Diencephalon (tissue), 1 donor: Measurements from ENCODE around the gene PSPC1. TPM values are rescaled to one million over a fixed set of nuclear protein-coding genes. Genes with fewer than 3 reads are reported as not detected.

ENCODE experiments used
- small RNA-seq: library from RNA; depleted of rRNA; stranded (forward); fragments of <200 nt; gene quantifications from one replicate; pipeline ENCODE3, GENCODE V24; 2014
- total RNA-seq: library from RNA; depleted of rRNA; stranded (reverse); fragments of >200 nt; gene quantifications from one replicate; pipeline ENCODE4 v1.2.3, GENCODE V29; 2014

Gene PSPC1
- 118 TPM for total RNA-seq

DNA sequence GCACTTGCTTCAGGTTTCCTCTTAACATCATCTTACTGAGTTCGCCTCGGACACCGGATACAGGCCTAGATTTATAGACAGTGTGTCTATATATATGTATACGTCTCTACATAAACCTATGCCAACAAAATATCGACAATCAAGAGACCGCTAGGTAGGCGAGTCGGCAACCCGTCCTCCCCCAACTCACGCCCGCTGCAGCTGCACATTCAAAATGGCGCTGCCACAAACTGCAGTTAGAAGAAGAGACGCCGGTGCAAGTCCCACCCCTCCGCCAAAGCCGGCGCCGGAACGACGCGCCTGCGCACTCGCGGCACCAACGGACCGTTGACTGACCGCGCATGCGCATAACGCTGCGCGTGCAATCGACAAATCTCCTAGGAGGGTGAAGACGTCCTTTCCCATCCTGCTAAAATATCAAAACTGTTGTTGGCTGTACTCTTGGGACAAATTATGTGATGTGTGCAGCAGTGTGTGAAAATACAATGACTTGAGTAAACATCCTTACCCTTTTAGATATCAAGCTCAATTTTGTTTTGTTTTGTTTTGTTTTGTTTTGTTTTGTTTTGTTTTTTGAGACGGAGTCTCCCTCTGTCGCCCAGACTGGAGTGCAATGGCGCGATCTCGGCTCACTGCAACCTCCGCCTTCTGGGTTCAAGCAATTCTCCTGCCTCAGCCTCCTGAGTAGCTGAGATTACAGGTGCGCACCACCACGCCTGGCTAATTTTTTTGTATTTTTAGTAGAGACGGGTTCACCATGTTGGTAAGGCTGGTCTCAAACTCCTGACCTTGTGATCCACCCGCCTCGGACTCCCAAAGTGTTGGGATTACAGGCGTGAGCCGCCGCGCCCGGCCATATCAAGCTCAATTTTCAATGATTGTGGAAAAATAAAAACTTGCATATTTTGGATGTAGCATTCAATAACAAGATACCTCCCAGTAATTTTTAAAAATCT lies at the start of gene PSPC1:
Gene PSPC1, minus strand, starts transcription at position 219 of the 956 bp plus-strand sequence. Its CDS starts 188 bp downstream, at position 31.

Small RNA genes lying within 50 kb of the gene (small RNA-seq; reads per million reads assigned to genes)
- not detected for gene RN7SL166P

Other genes with a start within 250 kb of the PSPC1 start
- gene TPTE2, start 221.4 kb downstream of the PSPC1 start, total RNA-seq: 0.46 TPM
- gene MPHOSPH8, start 149.3 kb downstream of the PSPC1 start, total RNA-seq: 27.7 TPM
- 29.8 TPM for gene ZMYM5, start 80.7 kb upstream of the PSPC1 start, total RNA-seq
- 141 TPM for gene ZMYM2, start 175.8 kb upstream of the PSPC1 start, total RNA-seq